ENCODE results near the gene SH3D19.

SH3D19 gene, protein sequence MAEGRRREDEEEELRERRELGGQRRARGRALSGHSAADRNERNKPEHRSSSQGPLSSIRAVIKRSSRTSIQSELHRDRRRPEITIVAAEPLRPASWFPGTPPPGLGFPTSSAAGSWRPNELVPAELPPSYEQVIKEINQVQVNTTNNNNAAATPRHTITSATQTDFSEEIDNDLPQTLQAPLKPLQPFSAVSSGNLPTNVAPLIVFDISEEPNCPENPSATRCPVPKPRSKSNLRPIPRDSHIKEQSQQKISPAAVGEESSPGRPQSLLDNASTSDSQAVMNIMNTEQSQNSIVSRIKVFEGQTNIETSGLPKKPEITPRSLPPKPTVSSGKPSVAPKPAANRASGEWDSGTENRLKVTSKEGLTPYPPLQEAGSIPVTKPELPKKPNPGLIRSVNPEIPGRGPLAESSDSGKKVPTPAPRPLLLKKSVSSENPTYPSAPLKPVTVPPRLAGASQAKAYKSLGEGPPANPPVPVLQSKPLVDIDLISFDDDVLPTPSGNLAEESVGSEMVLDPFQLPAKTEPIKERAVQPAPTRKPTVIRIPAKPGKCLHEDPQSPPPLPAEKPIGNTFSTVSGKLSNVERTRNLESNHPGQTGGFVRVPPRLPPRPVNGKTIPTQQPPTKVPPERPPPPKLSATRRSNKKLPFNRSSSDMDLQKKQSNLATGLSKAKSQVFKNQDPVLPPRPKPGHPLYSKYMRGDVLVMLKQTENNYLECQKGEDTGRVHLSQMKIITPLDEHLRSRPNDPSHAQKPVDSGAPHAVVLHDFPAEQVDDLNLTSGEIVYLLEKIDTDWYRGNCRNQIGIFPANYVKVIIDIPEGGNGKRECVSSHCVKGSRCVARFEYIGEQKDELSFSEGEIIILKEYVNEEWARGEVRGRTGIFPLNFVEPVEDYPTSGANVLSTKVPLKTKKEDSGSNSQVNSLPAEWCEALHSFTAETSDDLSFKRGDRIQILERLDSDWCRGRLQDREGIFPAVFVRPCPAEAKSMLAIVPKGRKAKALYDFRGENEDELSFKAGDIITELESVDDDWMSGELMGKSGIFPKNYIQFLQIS

DNA sequence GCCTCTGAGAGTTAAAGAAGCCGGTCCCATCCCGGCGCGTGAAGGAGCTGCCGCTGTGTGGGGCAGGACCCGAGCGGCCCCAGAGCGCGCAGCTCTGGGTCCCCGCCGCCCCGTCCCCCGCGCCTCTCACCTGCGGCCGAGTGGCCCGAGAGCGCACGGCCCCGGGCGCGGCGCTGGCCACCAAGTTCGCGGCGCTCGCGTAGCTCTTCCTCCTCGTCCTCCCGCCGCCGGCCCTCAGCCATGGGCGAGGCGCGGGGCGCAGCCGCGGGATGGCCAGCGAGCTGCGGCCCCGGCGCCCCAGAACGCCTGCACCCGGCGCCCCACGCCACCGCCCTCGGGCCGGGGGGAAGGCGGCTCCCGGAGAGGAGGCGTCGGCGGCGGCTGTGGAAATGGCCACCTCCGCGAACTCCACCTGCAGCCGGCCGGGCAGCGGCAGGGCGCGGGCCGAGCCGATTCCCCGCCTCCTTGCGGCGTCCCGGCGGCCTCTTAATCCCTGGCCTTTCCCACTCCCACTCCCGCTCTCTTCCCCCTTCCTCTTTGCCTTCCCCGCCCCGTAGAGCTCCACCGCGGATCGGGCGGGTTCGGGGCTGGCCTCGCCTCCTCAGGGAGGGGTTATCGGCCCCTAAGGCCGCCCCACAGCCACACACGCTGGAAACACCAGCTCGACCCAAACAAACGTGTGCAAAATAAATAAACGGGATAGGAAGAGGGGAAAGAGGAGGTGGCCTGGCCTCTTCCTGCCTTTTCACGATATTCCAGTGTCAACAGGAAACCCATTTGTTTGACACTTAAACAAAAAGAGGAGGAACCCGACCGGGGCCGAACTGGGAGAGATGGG, at the start of gene SH3D19:
SH3D19 (minus strand) TSS at position 495 of the 838 bp plus-strand sequence; CDS start at position 242, 253 bp downstream.
- no peak for TF ChIP-seq ZNF274 (IDR thresholded peaks at IDR 0.05; ENCODE audit: low read depth, low read length)
- H3K4me3 ChIP-seq (ENCODE audit: low read length) = peak within 1 kb of the TSS; percentile 17; the same call in 1 of the 2 replicates

DNA sequence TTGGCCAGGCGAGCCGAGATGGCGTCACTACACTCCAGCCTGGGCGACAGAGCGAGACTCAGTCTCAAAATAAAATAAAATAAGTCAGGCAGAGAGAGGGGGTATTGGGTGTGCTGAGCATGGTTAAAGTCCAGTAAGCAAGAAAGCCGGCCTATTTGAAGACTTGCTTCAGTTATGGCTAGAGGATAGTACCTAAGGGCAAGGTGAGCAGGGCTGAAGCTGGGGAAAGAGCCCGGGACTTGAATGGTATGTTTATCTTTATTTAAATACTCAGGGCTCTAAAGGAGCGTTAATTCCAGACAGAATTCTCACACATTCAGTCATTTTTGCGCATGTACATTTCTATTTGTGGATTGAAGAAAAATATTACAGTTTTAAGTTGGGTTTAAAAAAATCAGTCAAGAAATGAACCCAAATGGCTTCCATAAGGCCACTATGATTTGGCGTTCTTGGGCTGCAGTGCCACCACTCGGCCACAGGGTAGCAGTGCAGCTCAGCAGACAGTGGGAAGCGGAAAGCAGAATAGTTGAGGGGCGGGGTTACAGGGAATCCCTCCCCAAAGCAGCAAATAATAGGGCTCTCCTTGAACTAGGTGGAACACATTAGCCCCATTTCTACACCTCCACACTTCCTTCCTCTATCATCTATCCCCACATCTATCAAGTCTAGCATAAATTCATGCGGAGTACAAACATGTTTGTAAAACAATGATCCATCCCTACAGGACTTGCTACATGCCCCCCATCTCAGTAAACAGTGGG, 37.2 kb upstream of the SH3D19 start:
- no peak for TF ChIP-seq ZNF274 (IDR thresholded peaks at IDR 0.05; ENCODE audit: low read depth, low read length)
- no peak overlapping the region for H3K4me3 ChIP-seq (ENCODE audit: low read length)

DNA sequence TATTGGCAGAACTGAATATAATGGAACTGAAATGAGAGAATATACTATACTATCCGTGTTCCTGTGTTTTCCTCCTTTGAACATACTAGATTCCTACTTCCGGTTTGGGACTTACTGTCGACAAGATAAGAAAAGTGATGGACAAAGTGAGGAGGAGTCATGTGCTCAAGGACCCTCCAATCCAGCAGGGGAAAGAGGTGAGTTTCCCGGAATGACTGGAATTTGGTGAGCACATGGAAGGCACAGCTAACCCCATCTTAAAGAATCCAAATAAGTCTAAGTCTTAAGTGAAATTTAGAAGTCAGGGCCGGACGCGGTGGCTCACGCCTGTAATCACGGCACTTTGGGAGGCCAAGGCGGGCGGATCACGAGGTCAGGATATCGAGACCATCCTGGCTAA, 36.6 kb upstream of the SH3D19 start:
- H3K4me3 ChIP-seq (ENCODE audit: low read length) = no peak overlapping the region
- no peak for TF ChIP-seq ZNF274 (IDR thresholded peaks at IDR 0.05; ENCODE audit: low read depth, low read length)

DNA sequence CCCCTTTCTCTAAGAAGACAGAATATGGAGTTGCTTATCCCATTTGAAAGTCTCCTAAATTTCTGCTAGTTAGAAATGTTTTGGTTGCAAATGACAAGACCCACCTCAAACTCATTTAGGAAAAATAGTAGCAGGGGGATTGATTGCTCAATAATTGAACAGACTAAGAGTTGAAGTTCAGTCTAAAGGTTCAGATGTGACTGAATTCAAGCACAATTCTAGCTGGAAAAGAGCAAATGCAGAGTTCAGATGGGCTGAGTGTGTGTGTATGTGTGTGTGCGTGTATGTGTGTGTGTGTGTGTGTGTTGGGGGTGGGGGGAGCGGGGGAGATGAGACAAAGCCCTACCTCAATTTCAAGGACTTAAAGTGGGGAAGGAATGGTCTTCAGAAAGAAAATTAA, 35.7 kb upstream of the SH3D19 start:
- no peak for TF ChIP-seq ZNF274 (IDR thresholded peaks at IDR 0.05; ENCODE audit: low read depth, low read length)
- H3K4me3 ChIP-seq (ENCODE audit: low read length) = no peak overlapping the region

DNA sequence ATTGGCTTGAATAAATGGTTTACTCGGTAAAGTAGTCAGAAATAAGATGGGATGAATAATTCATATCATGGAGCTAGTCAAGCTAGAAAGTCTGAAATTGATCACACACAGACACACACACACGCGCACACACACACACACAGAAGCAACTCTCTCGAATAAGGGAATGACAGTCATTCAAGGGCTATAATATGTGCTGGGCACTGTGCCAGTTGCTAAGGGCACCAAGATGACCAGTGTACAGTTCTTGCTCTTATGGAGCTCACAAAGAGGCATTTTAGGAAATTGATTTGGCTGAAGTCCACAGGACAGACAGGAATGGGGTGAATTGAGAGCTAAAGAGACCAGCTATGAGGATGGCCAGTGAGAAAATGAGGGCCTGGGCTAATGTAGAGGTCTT, 34.2 kb upstream of the SH3D19 start:
- no peak overlapping the region for H3K4me3 ChIP-seq (ENCODE audit: low read length)
- TF ChIP-seq ZNF274 (IDR thresholded peaks at IDR 0.05; ENCODE audit: low read depth, low read length) = no peak

DNA sequence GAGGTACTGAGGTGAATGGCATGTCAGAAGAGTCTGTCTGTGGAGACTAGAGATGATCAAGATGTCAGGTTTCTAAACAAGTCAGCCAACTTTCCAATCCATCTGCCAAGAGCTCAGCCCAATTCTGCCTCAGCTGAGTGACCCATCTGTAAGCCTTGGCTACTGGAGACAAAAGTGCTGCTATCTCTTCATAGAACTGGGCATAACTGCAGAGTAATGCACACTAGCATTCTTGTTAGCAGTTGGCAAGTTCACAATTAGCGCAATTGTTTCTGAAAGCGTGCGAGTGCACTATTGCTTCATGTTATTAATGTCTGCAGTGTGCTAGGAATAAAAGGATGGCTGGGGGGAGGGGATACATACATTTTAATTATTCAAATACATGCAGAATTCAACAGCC, 32.9 kb upstream of the SH3D19 start:
- H3K4me3 ChIP-seq (ENCODE audit: low read length) = no peak overlapping the region
- no peak for TF ChIP-seq ZNF274 (IDR thresholded peaks at IDR 0.05; ENCODE audit: low read depth, low read length)

DNA sequence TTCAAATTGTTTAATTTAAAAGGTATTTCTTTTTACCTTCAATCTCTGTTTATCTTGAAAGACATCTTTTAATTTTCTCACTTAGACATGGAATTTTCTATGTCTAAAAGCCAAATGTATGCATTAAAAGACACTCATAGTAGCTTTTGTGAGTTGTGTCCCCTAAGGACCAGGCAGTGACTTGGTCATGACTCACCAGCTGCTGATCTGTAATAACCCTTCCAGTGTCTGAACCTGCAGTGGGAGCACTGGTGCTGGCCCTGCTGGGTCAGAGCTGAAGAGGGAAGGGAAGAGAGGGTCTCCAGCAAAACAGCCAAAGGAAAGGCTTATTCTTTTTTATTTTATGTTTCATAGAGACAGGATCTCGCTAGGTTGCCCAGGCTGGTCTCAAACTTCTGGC, 31.1 kb upstream of the SH3D19 start:
- H3K4me3 ChIP-seq (ENCODE audit: low read length) = no peak overlapping the region
- no peak for TF ChIP-seq ZNF274 (IDR thresholded peaks at IDR 0.05; ENCODE audit: low read depth, low read length)

DNA sequence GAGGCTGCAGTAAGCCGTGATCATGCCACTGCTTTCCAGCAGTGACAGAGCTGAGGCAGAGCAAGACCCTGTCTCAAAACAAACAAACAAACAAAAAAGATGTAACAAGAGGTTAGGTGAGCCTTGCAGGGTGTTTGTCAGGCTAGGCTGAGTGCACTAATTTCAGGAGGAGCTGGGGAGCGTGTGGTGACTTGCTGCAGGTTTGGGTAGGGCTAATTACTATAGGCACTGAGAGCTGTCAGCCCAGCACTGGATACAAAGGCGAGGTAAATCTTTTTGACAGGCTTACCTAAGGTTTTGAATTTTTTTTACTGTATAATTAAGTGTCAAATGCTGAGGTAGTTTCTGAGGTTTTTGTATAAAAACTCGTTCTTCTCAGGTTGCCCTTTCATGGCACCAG, 29.8 kb upstream of the SH3D19 start:
- H3K4me3 ChIP-seq (ENCODE audit: low read length) = no peak overlapping the region
- TF ChIP-seq ZNF274 (IDR thresholded peaks at IDR 0.05; ENCODE audit: low read depth, low read length) = no peak

DNA sequence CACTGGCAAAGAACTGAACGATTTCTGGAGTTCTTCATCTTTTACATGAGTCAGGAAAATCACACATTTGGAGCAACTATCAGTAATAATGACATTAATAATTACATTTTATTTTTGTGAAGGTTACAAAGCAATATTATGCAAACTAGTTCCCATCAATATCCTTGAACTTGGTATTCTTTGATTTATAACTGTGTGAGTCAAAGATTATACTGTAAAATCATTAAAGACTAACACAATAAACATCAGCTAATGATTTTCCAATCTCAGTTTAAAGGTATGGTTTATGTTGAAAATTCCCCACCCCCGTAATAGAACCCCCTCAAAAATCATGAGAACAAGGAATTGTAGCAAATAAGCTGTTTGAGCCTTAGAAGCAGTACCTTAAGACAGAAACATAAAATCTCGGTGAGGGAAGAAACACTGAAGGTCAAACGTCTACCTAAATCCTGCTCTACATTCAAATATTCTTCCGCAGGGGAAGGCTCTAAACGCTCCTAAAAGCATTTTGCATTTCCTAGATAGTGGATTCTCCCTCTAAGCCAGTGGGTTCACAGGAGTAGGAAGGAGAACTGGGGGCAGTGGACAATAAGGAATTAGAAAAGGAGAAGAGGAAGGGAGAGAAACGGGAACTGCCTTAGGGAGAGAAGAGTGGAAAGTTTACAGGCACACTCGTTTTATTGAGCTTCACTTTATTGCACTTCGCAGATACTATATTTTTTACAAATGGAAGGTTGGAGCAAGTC, 22.3 kb upstream of the SH3D19 start:
- TF ChIP-seq ZNF274 (IDR thresholded peaks at IDR 0.05; ENCODE audit: low read depth, low read length) = no peak
- no peak overlapping the region for H3K4me3 ChIP-seq (ENCODE audit: low read length)

DNA sequence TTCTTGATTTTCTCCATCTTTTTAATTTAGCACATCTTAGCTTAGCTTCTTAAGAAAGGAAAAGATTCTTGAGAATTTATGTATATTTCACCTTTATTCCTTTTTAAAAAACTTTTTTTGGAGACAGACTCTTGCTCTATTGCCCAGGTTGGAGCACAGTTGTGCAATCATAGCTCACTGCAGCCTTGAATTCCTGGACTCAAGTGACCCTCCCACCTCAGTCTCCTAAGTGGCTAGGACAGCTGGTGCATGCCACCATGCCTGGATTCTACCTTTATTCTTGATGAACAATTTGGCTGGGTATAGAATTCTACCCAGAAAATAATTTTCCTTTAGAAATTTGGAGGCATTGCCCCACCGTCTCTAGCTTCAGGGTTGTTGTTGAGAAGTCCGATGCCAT, 19.5 kb upstream of the SH3D19 start:
- no peak for TF ChIP-seq ZNF274 (IDR thresholded peaks at IDR 0.05; ENCODE audit: low read depth, low read length)

DNA sequence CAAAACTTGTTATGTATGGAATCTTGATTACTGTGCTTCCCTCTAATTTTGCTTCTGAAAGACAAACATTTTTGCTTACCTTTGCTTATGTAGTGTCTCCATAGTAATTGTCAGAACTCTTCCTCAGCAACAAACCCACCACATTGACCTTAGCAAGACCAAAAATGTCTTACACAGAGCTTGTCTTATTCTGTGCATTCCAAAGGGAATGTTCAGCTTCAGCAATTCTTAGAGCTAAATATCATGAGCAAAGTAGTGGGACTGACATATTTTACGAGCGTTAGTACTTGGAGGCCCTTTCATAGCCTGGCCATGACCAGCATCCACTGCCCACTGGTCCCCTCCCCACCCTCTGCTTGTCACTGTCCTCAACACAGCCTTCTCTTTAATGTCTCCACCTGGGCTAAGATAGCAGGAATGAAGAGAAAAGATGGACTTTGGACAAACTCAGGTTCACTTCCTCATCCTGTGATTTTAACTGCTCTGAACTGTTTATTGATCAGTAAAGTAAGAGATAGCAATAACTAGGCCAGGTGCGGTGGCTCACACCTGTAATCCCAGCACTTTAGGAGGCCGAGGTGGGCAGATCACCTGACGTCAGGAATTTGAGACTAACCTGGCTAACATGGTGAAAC, 15.5 kb upstream of the SH3D19 start:
- no peak for TF ChIP-seq ZNF274 (IDR thresholded peaks at IDR 0.05; ENCODE audit: low read depth, low read length)
- H3K4me3 ChIP-seq (ENCODE audit: low read length) = no peak overlapping the region

More for the DNA sequence above, 19.5 kb upstream of the SH3D19 start:
- no peak overlapping the region for H3K4me3 ChIP-seq (ENCODE audit: low read length)

DNA sequence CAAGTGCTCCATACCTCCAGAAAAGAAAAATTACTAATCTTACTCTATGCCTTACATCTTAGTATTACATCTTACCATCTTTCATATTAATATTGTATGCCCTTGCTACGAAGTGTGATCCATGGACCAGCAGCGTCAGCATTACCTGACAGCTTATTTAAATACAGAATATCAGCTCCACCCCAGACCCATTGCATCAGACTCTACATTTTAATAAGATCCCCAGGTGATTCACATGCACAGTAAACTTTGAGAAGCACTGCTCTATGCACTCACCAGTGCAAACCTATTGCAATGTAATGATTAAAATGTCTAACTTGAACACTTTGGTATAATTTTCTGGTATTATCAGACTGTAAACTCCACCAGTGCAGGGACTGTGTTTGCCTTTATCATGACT, 14.1 kb upstream of the SH3D19 start:
- H3K4me3 ChIP-seq (ENCODE audit: low read length) = no peak overlapping the region
- no peak for TF ChIP-seq ZNF274 (IDR thresholded peaks at IDR 0.05; ENCODE audit: low read depth, low read length)
